ENCODE data around the gene GLB1L3.

DNA sequence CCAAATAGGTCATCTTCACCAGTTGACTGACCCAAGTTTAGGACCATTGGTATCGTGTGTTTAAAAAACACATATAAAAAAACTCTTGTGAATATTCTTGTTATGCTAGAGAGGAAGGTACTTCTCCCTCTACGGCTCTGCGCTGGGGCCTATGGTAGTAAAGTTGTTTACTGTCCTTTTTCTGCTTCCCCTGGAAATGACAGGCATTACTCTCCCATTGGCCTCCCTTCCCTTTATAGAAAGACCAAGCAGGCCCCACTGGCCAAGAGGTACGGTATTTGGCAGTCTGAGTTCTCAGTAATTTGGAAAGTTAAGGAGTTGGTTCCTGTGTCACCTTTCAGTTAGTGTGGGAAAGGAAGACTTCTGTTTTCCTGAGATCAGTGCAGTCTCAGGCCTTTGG, 29.5 kb upstream of the GLB1L3 start:
- no peak for TF ChIP-seq POLR2AphosphoS5 (IDR thresholded peaks at IDR 0.05)
- TF ChIP-seq, protein P1, sequence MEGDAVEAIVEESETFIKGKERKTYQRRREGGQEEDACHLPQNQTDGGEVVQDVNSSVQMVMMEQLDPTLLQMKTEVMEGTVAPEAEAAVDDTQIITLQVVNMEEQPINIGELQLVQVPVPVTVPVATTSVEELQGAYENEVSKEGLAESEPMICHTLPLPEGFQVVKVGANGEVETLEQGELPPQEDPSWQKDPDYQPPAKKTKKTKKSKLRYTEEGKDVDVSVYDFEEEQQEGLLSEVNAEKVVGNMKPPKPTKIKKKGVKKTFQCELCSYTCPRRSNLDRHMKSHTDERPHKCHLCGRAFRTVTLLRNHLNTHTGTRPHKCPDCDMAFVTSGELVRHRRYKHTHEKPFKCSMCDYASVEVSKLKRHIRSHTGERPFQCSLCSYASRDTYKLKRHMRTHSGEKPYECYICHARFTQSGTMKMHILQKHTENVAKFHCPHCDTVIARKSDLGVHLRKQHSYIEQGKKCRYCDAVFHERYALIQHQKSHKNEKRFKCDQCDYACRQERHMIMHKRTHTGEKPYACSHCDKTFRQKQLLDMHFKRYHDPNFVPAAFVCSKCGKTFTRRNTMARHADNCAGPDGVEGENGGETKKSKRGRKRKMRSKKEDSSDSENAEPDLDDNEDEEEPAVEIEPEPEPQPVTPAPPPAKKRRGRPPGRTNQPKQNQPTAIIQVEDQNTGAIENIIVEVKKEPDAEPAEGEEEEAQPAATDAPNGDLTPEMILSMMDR (IDR thresholded peaks at IDR 0.05), result no peak
